ENCODE data around the gene DLX6.

DLX6 gene

DNA sequence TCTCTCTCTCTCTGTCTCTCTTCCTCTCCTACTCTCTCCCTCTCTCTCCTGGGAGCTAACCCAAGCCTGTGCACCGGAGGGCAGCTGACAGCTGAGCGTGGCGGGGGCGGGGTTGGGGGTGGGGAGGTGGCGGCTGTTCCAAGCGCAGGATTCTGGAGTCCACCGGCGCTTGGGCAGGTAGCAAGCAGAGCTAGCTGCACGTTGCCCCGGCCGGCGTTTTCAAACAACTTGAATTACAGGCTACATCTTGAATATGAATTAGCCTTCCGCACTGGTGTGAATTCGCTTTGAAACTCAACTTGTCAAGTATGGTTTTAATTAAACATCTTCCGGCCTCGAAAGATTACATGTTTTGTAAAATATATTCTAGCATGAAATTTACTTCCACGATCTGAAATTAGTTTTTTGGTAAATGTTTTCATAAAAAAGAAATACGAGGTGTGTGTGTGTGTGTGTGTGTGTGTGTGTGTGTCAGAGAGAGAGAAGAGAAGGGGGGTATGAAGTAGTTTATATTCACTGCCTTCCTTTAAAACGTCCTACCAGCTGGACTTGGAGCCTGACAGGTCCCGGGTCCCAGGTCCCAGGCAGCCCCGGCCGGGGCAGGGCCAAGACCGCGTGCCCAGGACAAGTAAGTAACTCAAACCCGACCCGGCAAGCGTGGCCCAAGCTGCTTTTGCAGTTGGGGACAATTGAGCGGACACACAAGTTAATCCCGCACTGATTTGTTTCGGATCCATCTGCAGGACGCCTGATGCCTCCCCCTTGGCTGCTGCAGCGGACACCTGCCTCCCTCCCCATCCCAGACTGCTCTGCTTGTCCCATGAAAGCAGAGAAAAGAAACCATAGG is 9.0 kb upstream of the DLX6 start:
- no peak for DNase-seq

DNA sequence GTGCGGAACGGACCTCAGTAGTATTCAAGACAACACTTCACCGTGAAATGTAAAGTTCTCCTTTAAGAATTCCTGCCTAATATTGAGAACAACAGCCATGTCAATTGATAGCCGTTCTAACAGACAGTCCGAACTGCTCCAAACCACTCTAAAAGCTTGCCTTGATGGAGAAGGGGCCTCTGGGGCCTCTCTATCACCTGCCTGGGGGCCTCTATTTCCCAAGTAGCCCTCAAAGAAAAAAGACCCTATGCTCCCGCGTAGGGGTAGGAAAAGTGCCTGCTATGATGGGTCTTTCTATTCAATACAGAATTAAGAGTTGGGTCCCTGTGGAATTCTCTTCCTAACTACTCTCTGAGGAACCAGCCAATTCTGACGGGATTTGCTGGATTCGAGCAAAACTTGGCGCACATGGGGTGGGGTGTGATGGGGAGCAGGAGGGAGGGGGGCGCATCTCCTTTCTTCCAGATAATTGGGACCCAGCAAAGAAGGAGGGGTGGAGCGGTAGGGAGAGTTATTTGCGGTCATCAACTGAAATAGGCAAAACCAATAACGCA is 8.3 kb upstream of the DLX6 start:
- no peak for DNase-seq

DNA sequence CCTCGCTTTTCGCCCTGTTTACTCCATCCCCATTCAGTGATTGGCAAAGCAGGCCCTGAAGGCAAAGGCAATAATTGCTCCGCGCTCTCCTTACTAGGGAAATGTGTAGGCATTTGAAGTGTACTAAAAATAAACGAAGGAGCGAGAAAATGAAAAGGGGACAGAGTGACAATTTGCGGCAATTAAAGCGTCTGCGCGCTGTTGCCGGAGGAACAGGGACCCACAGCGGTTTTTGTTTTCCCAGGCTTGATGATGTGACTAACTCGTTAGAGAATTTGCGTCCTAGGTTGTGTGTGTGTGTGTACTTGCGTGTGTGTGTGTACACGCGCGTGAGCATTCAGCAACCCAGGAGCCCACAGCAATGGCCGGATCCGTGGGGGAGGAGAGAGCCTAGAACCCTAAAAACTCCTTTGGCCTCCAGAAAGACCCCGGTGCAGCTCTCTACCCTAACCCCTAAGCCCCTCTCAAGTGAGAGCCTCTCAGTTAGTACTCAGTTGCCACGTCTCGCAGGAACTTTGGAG is 7.8 kb upstream of the DLX6 start:
- DNase-seq: no peak

DNA sequence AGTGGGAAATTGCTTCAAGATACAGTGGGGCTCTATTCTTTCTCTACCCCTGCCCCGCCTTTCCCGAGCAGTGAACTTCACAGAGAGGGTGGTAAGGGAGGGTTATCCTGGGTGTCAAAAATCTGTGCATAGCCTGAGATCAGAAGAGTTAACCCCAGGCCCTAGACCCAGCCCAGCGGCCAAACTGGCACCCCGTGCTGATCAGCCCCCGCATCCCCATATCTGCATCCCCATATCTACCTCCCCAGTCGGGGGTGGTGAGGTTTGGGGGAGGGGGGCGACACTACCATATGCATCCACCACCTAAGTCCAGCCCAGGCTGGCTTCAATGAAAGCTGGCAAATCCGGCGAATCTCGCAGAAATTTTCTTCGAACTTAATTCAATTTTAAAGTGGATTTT is 7.0 kb upstream of the DLX6 start:
- no peak for DNase-seq

DNA sequence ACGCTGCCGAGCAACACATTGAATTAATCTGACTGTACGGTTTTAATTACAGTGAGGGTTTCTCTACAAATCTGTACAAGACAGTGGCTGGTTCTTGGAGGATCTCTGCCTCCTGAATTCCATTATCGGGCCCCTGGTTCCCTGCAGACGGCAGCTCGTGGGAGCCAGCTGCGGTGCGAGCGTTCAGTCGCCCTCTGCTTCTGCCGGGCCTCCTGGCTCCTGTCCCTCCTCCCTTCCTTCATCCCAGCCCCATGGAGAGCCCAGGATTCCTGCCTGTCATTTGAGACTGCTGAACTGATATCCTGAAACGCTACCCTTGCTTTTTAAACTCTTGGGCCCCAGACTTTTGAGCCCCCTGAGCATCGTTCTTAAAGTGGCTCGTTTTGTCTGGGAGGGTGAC is 6.6 kb upstream of the DLX6 start:
- DNase-seq: no peak

DNA sequence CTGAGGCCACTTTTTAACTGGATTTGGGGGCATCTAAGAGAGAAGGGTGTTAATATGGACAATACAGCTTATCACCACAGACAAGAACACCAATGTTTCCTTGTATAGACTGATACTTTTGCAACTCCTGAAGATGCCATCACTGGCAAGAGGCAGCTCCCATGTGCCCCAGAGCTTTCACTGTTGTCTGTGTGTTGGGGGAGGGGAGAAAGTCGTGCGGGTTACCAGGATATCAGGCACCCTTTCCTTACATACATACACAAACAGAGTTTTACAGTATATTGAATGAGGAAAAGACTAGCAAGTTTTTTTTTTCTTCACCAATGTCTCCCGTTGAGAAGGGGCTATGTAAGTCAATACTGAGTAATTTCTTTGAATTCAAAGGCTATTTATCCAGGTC is 4.1 kb upstream of the DLX6 start:
- DNase-seq: no peak

DNA sequence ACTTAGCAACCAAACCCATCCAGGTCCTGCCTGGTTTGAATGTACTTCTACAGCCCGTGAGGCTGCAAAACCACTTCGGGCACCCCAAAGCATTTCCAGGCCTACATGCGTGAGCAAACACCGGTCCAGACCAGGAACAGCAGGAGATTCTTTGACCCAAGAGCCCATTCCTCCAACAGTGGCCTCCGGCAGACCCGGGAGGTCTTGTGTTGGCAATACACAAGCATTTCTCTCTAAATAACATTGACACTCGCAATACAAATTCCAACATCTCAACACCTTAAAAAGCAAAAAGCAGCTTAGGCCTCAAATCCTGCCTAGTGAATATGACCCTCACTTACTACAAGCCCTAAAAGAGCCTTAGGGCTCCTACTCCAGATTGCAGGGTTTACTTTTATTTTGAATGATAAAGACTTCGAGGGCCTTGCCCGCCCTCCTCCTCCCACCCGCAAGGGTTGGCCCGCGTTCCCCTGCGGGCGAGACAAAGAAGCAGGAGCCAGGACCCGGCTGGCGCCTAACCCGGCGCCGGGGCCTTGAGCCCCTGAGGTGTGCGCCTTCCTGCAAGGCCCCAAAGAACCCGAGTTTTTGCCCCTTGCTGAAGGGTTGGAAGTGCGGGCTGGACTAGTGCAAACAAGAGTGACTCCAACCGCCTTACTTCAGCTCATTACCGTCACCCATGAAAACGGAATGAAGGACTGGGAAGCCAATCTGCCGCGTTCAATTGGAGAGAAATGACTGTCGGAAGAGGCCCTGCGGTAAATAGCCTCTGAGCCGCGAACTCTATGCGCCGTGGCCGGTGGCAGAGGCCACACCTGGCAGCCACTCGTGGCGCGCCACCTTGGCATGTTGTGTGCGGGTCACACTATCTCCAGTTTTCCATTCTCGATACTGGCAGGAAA is 3.4 kb upstream of the DLX6 start:
- no peak for DNase-seq

DNA sequence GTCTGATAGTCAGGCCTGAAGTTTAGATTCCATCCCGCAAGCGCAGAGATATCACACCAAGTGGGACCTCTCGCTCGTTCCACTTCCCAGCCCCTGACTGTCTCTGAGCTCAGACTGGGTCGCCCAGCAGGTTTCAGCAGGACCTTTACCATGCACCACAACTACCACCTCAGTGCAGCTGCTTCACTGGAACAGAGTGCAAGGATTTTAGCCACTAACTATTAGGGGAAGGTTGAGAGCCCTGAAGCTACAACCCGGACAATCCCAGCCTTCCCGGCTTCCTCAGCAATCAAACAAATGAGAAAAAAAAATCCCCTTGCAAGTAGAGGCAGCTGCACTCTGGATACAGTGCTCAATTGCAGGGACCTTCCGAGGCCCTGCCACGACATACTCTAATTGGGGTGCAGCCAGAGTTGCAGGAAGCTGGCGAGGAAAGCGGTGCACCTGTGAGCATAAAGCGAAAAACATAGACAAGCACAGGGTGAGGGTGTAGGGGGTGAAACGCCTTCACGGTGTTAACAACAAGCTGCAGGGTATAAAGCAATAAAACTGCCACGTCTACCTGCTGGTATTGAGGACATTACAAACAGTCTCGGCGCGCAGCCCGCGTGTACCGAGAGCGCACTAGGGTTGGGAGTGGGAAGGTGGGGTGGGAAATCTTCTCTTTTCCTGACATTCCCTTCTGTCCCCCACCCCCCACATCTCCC is 2.6 kb upstream of the DLX6 start:
- no peak for DNase-seq

DNA sequence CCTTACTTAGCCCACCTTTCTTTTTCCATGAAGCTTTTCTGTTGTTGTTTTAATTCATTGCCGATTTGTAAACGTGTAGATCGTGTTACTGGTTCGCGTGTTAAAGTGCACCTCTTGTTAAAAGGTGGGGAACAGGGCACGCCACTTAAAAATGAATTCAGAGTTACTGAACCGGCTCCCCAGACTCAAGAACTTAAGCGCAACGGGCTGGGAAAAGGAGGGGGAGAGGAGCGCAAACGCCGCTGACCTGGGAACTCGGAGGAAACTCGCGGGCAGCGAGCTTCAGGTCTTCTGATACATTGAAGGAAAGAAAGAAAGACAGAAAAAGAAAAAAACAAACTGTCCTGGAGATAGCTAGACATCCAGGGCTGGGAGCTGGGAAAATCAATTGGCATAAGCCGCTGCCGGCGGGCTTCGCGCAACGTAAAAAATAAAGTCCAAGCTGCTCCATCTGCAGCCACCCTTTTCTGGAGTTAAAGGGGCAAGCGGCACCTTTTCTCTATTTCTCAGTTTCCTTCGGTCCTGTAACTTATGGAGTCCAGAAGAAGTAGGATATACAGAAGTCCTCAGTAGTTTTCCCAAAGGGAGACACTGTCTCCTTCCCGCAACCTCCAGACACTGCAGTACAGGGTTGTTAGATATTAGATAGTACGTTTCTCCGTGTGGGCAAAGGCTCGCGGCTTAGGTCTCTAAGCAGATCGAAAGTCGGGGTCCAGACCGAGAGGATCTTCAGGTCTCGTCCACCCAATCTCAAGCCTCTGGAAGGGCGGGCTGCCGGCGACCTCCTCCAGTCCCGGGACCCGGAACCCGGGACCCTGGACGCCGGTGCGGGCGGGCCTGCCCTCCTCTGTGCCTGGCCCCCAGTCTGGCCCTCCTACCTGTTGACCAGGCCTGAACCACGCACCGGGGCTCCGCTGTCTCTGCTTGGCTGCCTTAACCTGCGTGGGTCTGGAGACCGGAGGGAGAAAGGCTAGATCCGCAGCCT is 1.8 kb upstream of the DLX6 start:
- DNase-seq: no peak

DNA sequence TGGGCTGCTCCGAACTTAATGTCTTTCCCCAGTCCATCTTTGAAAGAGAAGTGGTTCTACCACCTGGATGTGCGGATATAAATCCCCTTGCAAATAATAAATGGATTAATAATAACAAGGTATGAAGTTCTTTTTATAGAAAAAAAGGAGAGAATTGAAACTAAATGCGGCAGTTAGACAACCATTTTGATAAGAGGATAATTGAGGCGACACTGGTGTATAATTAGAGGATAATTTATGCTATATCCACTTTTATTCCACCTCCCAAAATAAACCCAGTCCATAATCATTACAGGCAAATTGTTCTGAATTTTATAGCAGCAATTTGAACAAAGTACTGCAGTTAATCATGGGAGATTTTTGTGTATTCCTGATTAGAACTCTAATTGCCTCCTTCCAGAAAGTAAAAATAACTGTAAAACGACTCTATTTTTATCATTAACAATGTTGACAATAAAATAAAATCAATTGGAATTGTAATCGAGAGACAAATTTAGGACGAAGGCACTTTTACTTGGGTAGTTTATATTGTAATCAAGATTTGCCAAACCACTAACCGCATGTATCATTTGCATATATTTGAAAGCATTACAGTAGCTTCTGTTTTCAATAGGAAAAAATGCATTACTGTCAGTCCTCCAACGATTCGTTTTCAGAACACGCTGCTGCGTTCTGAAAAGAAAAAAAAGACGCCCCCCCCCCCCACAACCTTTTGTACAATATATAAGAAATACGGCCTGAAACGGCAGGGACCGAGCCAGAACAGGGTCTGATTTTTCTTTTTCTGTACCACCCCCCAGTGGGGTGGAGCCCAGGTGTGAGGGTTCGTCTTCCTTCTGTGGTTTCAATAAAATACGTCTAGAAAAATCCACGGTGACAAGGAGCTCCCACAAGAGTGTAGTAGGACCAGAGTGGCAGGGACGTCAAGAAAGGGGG is 838 bp upstream of the DLX6 start:
- no peak for DNase-seq

DNA sequence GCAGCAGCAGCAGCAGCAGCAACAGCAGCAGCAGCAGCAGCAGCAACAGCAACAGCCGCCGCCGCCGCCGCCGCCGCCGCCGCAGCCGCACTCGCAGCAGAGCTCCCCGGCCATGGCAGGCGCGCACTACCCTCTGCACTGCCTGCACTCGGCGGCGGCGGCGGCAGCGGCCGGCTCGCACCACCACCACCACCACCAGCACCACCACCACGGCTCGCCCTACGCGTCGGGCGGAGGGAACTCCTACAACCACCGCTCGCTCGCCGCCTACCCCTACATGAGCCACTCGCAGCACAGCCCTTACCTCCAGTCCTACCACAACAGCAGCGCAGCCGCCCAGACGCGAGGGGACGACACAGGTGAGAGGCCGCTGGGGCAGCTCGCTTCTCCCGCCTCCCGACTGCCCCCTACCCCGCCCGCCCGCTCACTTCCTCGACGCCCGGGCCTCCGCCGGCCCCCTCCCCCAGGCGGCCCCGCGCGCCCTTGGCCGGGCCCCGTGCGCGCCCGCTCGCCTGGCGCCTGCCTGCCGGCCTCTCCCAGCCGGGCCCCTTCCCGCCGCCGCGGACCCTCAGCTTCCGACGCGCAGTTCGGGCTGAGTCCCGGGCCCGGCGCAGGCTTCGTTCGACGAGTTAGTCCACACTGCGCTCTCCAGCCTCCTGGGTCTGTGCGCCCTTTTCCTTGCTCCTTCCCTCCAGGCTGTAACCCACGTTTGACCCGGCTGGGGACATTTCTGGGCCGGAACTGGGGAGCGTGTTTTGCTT is 882 bp downstream of the DLX6 start:
- DNase-seq: peak; percentile 19

DNA sequence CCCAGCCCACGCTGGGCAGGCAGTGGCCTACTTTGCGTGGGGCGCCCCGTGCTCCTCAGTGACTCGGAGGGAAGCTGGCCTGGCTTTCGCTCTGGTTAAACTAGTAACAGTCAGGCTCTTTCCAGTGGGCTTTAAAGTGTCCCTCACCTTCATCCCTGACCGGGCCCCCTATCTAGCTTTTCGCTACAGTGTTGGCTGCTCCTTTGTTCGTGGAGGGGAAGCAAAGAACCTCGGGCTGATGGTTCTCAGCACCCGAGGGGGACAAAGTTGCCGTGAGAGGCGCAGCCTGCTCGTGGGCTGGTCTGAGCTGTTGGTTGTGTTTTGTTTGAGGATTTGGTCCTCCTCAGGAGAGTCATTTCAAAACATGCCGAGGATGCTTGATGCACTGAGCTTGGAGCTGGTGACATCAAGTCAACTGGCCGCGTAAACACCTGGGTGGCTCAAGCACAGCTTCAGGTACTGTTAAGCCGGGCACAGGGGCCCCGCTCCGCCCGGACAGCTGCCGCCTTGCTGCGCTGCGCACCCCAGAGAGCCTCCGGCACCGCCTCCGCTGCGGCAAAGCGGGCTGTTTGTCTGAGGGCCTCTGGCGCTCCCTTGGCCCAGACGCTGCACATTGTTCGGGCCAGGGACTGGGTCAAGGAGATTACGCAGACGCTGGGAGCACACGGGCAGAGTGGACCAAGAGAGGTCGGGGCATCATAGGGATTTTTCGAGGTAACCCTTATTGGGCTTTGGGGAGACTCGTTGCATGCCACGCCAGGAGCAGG is 1.6 kb downstream of the DLX6 start:
- DNase-seq: no peak

DNA sequence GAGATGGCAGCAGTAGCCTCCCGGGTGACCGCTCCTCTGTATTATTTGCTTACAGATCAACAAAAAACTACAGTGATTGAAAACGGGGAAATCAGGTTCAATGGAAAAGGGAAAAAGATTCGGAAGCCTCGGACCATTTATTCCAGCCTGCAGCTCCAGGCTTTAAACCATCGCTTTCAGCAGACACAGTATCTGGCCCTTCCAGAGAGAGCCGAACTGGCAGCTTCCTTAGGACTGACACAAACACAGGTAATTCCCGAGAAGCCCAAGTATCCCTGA is 2.2 kb downstream of the DLX6 start:
- no peak for DNase-seq

DNA sequence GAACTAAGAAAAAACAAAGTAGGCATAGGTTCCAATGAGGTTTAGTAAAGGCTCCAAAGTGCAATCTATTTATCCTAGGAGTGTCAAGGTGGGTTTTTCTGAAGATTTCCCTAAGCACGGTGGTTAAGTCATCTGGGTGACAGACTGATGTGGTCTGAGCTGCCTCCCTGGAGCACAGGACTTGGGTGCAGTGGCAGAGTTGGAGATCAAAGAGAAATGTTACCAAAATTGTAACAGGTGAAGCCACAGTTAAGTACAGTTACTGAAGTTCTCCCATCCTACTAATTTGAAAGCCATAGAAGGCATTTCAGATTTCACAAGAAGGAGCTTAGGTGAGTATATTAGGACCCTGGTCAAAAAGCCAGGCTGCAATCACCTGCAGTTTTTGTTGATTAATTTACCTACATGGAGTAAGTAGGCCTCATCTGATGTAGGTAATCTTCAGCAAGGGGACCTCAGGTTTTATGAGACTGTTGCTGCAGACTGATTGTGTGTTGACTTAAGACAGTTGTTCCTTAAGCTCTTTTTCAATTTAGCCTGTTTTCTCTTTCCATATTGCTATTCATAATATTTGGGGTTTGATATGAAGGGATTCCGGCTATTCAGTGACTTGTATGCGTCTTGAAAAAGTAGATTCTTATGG is 3.0 kb downstream of the DLX6 start:
- no peak for DNase-seq

DNA sequence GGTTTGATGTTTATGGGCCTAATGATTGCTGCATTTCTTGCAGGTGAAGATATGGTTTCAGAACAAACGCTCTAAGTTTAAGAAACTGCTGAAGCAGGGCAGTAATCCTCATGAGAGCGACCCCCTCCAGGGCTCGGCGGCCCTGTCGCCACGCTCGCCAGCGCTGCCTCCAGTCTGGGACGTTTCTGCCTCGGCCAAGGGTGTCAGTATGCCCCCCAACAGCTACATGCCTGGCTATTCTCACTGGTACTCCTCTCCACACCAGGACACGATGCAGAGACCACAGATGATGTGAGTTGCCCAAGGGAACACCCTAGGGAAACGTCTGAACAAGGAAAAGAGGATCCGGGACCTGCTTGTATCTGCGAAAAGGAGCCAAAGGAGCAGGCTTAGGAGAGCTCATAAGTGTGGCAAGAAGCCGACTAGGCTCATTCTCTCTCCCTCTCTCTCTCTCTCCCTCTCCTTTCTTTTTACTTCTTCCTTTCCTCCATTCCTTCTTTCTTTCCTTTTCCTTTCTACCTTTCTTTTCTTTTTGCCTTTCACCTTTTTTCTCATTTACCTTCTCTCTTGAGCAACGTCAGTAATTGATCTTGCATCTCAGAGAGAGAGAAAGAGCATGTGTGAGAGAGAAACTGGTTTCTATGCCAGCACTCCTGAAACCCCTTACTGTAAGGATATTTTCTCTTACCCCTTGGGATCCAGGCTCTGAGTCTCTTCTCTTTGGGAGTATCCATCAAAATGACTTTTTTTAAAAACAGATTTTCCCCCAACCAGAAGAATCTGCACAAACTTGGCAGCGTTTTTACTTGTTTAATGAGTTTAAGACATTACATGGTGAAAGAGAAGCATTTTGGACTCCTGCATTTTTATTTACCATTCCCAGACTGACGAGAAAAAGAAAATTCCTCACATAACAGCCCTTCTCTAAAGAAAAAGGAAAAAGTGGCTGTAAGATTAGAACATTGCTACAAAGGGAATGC is 4.7 kb downstream of the DLX6 start:
- DNase-seq: no peak

DNA sequence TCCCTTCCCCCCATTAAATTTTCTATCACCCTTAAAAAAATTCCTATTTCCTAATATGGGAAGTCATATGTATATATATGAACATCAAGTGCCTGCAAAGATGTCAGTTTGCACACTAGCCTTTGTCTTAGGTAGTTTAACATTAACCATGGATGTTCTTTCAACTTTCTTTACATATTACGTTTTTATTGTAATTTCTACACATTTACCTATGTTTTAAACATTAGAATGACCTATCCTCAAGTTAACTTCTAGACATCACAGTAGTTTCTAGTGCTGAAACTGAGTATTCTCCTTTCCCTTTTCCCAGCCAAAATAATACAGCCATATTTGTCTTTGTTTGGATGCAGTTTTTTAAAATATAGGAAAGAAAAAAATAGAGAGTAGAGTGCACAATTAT is 5.8 kb downstream of the DLX6 start:
- no peak for DNase-seq

Data from fibroblast of upper back skin (primary cell).